Tibial nerve (tissue), 4 donors: Measurements from ENCODE around the gene SLC37A1. TPM values are rescaled to one million over a fixed set of nuclear protein-coding genes. Genes with fewer than 3 reads are reported as not detected.

Experiments used
- DNase-seq, 2 donors: peaks; one replicate each; pipeline ENCODE4 v3.0.0-alpha.2; 2019; ENCODE audit warnings: low spot score in 2 of 2
- H3K27ac ChIP-seq, 4 donors: fragments of 200-600 bp; sonication (generic) in 3 of 4; one replicate each; pipeline ENCODE4 v1.5.1; 2017 to 2019; ENCODE audit warnings: mild to moderate bottlenecking in 1 of 4
- H3K27me3 ChIP-seq, 2 donors: fragments of 200-600 bp; sonication (generic) in 1 of 2; one replicate each; pipeline versions ENCODE4 v1.5.1 to v1.6.0; 2017 to 2019
- H3K36me3 ChIP-seq, 3 donors: fragments of 200-600 bp; sonication (generic); one replicate each; pipeline ENCODE4 v1.5.1; 2018 to 2019
- H3K4me1 ChIP-seq, 4 donors: fragments of 200-600 bp; sonication (generic) in 3 of 4; one replicate each; pipeline ENCODE4 v1.5.1; 2017 to 2019
- H3K4me3 ChIP-seq, 4 donors: fragments of 200-600 bp; sonication (generic) in 3 of 4; one replicate each; pipeline ENCODE4 v1.5.1; 2017 to 2019; ENCODE audit warnings: mild to moderate bottlenecking in 1 of 4, moderate library complexity in 1 of 4
- H3K9me3 ChIP-seq, 4 donors: fragments of 200-600 bp; sonication (generic) in 3 of 4; one replicate each; pipeline ENCODE4 v1.5.1; 2017 to 2019
- EP300 ChIP-seq, 2 donors: sonication (generic); formaldehyde crosslinking; IDR thresholded peaks; one replicate each; pipeline ENCODE4 v1.6.1; 2017; ENCODE audit warnings: antibody characterized with exemption in 2 of 2, mild to moderate bottlenecking in 1 of 2
- POLR2A ChIP-seq, 2 donors: fragments of 450-650 bp; IDR thresholded peaks; one replicate each; pipeline ENCODE4 v1.6.1; 2017; ENCODE audit warnings: antibody characterized with exemption in 2 of 2, mild to moderate bottlenecking in 2 of 2, moderate library complexity in 2 of 2
- WGBS, 2 donors: methylation state at CpG; one replicate each; pipeline ENCODE4 v1.1.5; 2018; 5-methylcytosine and 5-hydroxymethylcytosine counted together
- total RNA-seq, 4 donors: library from RNA; depleted of rRNA; stranded (reverse); fragments of >200 nt; gene quantifications; one replicate each; pipeline ENCODE4 v1.1.0, GENCODE V29; 2016
- TF ChIP-seq, protein P1 (sequence below), 5 experiments: fragments of 200-600 bp in 3 of 5; fragments of 450-650 bp in 2 of 5; sonication (generic) in 3 of 5; IDR thresholded peaks; one replicate each; pipeline ENCODE4 v1.5.1; 2016 to 2019; ENCODE audit warnings: antibody characterized with exemption in 5 of 5, mild to moderate bottlenecking in 3 of 5, moderate library complexity in 2 of 5

SLC37A1 gene
- total RNA-seq, 4 donors from 2014 or later, result 4.4 to 6.7 (median 5.0) TPM

DNA sequence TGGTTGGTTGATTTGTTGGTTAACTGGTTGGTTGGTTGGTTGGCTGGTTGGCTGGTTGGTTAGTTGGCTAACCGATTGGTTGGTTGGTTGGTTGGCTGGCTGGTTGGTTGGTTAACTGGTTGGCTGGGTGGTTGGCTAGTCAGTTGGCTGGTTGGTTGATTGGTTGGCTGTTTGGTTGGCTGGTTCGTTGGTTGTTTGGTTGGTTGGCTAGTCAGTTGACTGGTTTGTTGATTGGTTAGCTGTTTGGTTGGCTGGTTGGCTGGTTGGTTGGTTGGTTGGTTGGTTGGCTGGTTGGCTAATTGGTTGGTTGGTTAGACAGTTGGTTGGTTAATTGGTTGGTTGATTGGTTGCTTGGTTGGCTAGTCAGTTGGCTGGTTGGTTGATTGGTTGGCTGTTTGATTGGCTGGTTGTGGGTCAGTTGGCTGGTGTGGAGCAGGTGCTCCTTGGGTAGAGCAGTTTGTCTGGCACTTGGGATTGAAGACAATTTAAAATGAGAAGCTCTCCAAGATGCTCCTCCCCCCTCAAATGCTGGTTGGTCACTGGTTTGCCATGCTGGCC is 24.6 kb upstream of the SLC37A1 start:
- Histone ChIP-seq H3K4me3 (no peak overlapping the region), H3K27me3 (no peaks in the 10 kb centered on the region), H3K4me1 (no peaks in the 10 kb centered on the region), H3K36me3 (no peaks in the 10 kb centered on the region), H3K27ac (no peak overlapping the region), H3K9me3 (no peaks in the 10 kb centered on the region)
- TF ChIP-seq POLR2A (IDR thresholded peaks at IDR 0.05) (no peak), EP300 (IDR thresholded peaks at IDR 0.05) (no peak)
- TF ChIP-seq, protein P1, sequence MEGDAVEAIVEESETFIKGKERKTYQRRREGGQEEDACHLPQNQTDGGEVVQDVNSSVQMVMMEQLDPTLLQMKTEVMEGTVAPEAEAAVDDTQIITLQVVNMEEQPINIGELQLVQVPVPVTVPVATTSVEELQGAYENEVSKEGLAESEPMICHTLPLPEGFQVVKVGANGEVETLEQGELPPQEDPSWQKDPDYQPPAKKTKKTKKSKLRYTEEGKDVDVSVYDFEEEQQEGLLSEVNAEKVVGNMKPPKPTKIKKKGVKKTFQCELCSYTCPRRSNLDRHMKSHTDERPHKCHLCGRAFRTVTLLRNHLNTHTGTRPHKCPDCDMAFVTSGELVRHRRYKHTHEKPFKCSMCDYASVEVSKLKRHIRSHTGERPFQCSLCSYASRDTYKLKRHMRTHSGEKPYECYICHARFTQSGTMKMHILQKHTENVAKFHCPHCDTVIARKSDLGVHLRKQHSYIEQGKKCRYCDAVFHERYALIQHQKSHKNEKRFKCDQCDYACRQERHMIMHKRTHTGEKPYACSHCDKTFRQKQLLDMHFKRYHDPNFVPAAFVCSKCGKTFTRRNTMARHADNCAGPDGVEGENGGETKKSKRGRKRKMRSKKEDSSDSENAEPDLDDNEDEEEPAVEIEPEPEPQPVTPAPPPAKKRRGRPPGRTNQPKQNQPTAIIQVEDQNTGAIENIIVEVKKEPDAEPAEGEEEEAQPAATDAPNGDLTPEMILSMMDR (IDR thresholded peaks at IDR 0.05), result no peak
- WGBS, 2 donors, result 47 to 57% methylated on average over 2 of the region's 2 CpGs
- no peak for DNase-seq

DNA sequence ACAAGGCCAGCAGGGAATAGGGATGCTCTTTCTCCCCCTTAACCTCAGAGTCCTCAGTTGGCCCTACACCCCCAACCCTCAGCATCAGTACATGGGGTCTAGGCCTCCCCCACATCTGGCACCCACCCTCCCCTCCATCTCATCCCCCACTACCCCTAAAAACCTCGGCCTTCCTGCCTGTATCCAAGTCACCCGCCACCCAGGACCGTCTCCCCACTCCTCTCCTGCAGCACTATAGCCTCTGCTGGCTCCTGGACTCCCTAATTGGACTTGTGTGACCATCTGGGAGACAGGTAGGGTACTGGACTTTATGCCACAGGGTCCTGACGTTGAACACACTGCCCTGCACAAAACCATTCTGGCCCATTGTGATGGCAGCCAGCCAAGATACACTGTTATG is 23.7 kb upstream of the SLC37A1 start:
- H3K27me3 ChIP-seq, result no peaks in the 10 kb centered on the region
- no peak for TF ChIP-seq EP300 (IDR thresholded peaks at IDR 0.05)
- TF ChIP-seq, protein P1 (IDR thresholded peaks at IDR 0.05), result no peak
- TF ChIP-seq POLR2A (IDR thresholded peaks at IDR 0.05), result no peak
- WGBS, 2 donors, result 71 to 79% methylated on average over 4 of the region's 4 CpGs
- no peak overlapping the region for H3K4me3 ChIP-seq
- DNase-seq, result no peak
- no peaks in the 10 kb centered on the region for H3K4me1 ChIP-seq
- H3K36me3 ChIP-seq, result no peaks in the 10 kb centered on the region
- no peak overlapping the region for H3K27ac ChIP-seq
- no peaks in the 10 kb centered on the region for H3K9me3 ChIP-seq

DNA sequence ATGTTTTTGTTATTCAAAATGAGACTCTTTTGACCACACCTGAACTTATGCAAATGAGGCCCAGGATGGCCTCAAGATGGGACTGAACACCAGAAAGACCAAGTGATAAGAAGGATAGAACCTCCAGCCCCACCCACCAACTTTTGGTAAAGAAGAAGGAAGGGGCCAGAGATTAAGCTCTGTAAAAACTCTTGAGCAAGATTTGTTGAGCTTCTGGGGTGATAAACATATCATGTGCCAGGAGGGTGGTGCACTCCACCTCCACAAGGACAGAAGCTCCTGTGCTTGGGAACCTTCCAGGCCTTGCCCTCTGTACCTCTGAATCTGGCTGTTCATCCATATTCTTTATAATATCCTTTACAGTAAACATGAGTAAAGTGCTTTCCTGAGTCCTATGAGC is 22.9 kb upstream of the SLC37A1 start:
- DNase-seq, result no peak
- TF ChIP-seq EP300 (IDR thresholded peaks at IDR 0.05), result no peak
- TF ChIP-seq POLR2A (IDR thresholded peaks at IDR 0.05), result no peak
- TF ChIP-seq, protein P1 (IDR thresholded peaks at IDR 0.05), result no peak
- H3K9me3 ChIP-seq, result no peaks in the 10 kb centered on the region
- H3K4me3 ChIP-seq, result no peak overlapping the region
- no peak overlapping the region for H3K27ac ChIP-seq
- peaks cover 0 to 4% (median 2%) of the 10 kb centered on the region in 4 donors for H3K4me1 ChIP-seq
- no peaks in the 10 kb centered on the region for H3K27me3 ChIP-seq
- H3K36me3 ChIP-seq, result no peaks in the 10 kb centered on the region

DNA sequence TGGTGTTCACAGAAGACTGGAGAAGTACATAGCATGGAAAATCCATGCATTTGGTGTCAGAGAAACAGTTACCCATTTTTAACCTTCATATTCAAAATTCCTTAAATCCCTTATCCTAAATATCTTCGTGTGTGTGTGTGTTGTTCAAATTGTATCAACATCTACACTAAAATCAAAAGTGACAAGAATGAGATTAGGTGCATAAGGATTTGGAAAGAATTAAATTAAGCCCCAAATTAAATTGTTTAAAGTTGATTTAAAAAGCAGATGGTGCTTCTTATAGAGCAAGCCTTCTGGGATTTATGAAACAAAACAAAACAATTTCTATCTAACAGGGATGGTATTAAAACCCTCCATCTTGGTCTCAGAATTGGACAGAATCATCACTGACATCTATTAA is 22.3 kb upstream of the SLC37A1 start:
- WGBS, 2 donors, result 54 to 56% methylated on average over 1 of the region's 1 CpG
- H3K36me3 ChIP-seq, result no peaks in the 10 kb centered on the region

DNA sequence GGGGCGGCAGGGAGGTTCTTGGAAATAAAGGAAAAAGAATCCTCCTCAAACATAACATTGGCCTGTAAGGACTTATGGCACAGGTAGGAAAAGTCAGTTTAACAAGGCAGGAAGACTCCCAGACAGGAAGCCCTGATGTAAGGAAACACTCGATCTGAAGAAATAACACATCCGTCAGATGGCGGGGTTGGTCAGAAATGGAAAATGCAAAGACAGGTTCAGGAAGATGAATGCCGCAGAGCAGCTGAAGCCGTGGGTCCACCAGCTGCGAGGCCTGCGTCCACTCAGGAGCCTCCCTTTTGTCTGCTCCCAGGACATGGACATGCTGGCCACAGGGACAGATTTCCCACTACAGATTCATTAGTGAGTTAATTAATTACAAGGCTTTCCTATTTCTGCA is 21.5 kb upstream of the SLC37A1 start:
- TF ChIP-seq, protein P1 (IDR thresholded peaks at IDR 0.05), result no peak
- WGBS, 2 donors, result 64 to 73% methylated on average over 8 of the region's 8 CpGs
- Histone ChIP-seq H3K27ac (no peak overlapping the region), H3K4me1 (peaks cover 0 to 11% (median 4%) of the 10 kb centered on the region in 4 donors), H3K27me3 (no peaks in the 10 kb centered on the region), H3K36me3 (no peaks in the 10 kb centered on the region), H3K4me3 (no peak overlapping the region), H3K9me3 (no peaks in the 10 kb centered on the region)
- no peak for DNase-seq

More for the DNA sequence above, 22.3 kb upstream of the SLC37A1 start:
- TF ChIP-seq, protein P1 (IDR thresholded peaks at IDR 0.05), result no peak
- TF ChIP-seq EP300 (IDR thresholded peaks at IDR 0.05) (no peak), POLR2A (IDR thresholded peaks at IDR 0.05) (no peak)
- no peak for DNase-seq
- peaks cover 0 to 6% (median 2%) of the 10 kb centered on the region in 4 donors for H3K4me1 ChIP-seq
- no peak overlapping the region for H3K27ac ChIP-seq
- H3K4me3 ChIP-seq, result no peak overlapping the region
- H3K27me3 ChIP-seq, result no peaks in the 10 kb centered on the region
- H3K9me3 ChIP-seq, result no peaks in the 10 kb centered on the region
